ENCODE data around the gene CST7. TPM values are rescaled to one million over a fixed set of nuclear protein-coding genes. Genes with fewer than 3 reads are reported as not detected.
A peak's percentile ranks its signal among the peaks of the same experiment; 100 is the strongest.

The CST7 gene, protein sequence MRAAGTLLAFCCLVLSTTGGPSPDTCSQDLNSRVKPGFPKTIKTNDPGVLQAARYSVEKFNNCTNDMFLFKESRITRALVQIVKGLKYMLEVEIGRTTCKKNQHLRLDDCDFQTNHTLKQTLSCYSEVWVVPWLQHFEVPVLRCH
- total RNA-seq = 1 to 10 TPM in 3 of 4 donors, not detected in 1; 4.2 to 4.7 (median 4.4) TPM

DNA sequence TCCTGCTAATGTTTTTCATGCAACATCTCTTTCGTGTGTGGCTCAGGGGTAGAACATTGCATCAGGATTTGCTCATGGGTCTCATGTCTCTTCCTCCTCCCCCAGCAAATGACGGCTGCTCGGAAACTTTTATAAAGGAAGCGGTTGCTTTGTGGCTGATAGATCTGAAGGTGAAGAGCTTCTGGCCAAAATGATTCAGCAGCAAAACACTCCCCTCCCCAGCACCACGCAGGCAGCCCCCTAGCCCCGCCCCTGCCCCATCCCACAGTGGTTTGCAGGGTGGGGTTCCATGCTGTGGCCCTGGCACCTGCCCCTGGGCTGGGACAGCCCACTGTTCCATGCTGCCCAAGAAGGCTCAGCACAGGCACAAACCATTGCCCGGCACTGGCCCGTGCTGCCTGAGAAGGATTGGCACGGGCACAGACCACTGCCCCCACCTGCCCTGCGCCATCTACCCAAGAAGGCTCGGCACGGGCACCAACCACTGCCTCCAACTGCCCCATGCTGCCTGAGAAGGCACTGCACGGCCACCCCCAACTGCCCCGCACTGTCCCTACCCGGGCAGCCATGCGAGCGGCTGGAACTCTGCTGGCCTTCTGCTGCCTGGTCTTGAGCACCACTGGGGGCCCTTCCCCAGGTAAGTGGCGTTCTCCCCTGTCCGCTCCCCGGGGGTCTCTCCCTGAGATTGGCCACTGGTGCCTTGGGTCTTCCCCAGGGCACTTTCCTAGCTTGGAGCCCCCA, at the start of gene CST7:
Gene CST7, plus strand, starts transcription at position 331 of the 741 bp plus-strand sequence. Its CDS starts 237 bp downstream, at position 568.
- Histone ChIP-seq H3K9me3 (no peaks in the 10 kb centered on the region), H3K4me1 (peaks cover 0 to 3% (median 0%) of the 10 kb centered on the region in 4 donors), H3K36me3 (no peaks in the 10 kb centered on the region), H3K27me3 (no peaks in the 10 kb centered on the region), H3K27ac (peak within 1 kb of the TSS; percentile 74 to 90 (median 80)), H3K4me3 (peak within 1 kb of the TSS; percentile 32 to 51 (median 40))
- TF ChIP-seq, protein P1, sequence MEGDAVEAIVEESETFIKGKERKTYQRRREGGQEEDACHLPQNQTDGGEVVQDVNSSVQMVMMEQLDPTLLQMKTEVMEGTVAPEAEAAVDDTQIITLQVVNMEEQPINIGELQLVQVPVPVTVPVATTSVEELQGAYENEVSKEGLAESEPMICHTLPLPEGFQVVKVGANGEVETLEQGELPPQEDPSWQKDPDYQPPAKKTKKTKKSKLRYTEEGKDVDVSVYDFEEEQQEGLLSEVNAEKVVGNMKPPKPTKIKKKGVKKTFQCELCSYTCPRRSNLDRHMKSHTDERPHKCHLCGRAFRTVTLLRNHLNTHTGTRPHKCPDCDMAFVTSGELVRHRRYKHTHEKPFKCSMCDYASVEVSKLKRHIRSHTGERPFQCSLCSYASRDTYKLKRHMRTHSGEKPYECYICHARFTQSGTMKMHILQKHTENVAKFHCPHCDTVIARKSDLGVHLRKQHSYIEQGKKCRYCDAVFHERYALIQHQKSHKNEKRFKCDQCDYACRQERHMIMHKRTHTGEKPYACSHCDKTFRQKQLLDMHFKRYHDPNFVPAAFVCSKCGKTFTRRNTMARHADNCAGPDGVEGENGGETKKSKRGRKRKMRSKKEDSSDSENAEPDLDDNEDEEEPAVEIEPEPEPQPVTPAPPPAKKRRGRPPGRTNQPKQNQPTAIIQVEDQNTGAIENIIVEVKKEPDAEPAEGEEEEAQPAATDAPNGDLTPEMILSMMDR (IDR thresholded peaks at IDR 0.05) = no peak
- TF ChIP-seq POLR2A (IDR thresholded peaks at IDR 0.05) = peak in 1 of 2 donors; percentile 14
- DNase-seq = peak; percentile 63 to 88 (median 70)

DNA sequence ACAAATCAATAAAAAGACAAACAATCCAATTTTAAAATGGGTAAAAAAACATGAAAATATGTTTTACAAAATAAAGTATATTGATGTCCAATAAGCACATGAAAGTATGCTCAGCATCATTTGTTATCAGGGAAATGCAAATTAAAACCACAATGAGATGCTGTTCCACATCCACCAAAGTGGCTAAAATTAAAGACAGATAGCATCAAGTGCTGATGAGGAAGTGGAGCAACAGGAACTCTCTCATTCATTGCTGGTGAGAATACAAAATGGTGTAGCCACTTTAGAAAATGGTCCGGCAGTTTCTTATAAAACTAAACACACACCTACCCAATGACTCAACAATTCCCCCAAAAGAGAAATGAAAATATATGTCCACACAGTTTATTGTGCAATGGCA, 42.3 kb upstream of the CST7 start:
- peaks cover 0 to 3% (median 0%) of the 10 kb centered on the region in 4 donors for H3K9me3 ChIP-seq
- TF ChIP-seq POLR2A (IDR thresholded peaks at IDR 0.05) = no peak
- TF ChIP-seq, protein P1 (IDR thresholded peaks at IDR 0.05) = no peak
- H3K36me3 ChIP-seq = no peaks in the 10 kb centered on the region
- H3K27ac ChIP-seq = no peak overlapping the region
- DNase-seq = no peak
- no peak overlapping the region for H3K4me3 ChIP-seq
- no peaks in the 10 kb centered on the region for H3K4me1 ChIP-seq
- H3K27me3 ChIP-seq = no peaks in the 10 kb centered on the region

DNA sequence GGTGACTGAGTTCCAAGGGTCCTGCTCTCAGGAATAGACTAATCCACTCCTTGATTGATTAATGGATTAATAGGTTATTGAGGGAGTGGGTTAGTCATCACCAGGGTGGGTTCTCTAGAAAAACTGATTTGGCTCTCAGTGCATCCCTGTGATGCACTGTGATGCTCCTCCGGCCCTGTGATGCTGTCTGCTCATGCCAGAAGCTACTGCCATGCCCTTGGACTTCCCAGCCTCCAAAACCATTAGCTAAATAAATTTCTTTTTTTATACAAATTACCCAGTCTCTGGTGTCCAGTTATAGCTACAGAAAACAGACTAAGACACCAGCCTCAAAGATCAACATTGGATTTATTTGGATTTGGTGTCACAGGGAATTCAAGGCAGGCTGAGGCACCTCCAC, 40.4 kb upstream of the CST7 start:
- Histone ChIP-seq H3K9me3 (peaks cover 0 to 3% (median 0%) of the 10 kb centered on the region in 4 donors), H3K27ac (no peak overlapping the region), H3K4me3 (no peak overlapping the region), H3K4me1 (no peaks in the 10 kb centered on the region), H3K27me3 (no peaks in the 10 kb centered on the region), H3K36me3 (no peaks in the 10 kb centered on the region)
- no peak for DNase-seq
- no peak for TF ChIP-seq POLR2A (IDR thresholded peaks at IDR 0.05)
- TF ChIP-seq, protein P1 (IDR thresholded peaks at IDR 0.05) = no peak

- DNase-seq = no peak
- Histone ChIP-seq H3K9me3 (peaks cover 0 to 3% (median 0%) of the 10 kb centered on the region in 4 donors), H3K36me3 (no peaks in the 10 kb centered on the region), H3K27me3 (no peaks in the 10 kb centered on the region), H3K27ac (no peak overlapping the region), H3K4me3 (no peak overlapping the region), H3K4me1 (no peaks in the 10 kb centered on the region)
- TF ChIP-seq, protein P1 (IDR thresholded peaks at IDR 0.05) = no peak
- no peak for TF ChIP-seq POLR2A (IDR thresholded peaks at IDR 0.05)
Measured at GRCh38 chr20:24909086-24909780, 39.8 kb upstream of the CST7 start.

GRCh38 chr20:24909861-24910260, 39.2 kb upstream of the CST7 start:
- no peak overlapping the region for H3K4me3 ChIP-seq
- no peak overlapping the region for H3K27ac ChIP-seq
- TF ChIP-seq, protein P1 (IDR thresholded peaks at IDR 0.05) = no peak
- no peak for TF ChIP-seq POLR2A (IDR thresholded peaks at IDR 0.05)
- H3K27me3 ChIP-seq = no peaks in the 10 kb centered on the region
- H3K36me3 ChIP-seq = no peaks in the 10 kb centered on the region
- DNase-seq = no peak
- H3K4me1 ChIP-seq = no peaks in the 10 kb centered on the region
- H3K9me3 ChIP-seq = peaks cover 0 to 3% (median 0%) of the 10 kb centered on the region in 4 donors
